ENCODE measurements around the gene TM7SF2.

The TM7SF2 gene

GRCh38 chr11:65128182-65129145, 16.8 kb downstream of the TM7SF2 start:
- H3K4me3 ChIP-seq (ENCODE audit: control insufficient read depth, low read depth, low read length): no peak overlapping the region
- TF ChIP-seq CTCF (conservative IDR thresholded peaks at IDR 0.05; ENCODE audit: control insufficient read depth, insufficient read depth, low read depth, low read length): no peak
- DNase-seq (ENCODE audit: low read depth): no peak

- DNase-seq (ENCODE audit: low read depth): no peak
- TF ChIP-seq CTCF (conservative IDR thresholded peaks at IDR 0.05; ENCODE audit: control insufficient read depth, insufficient read depth, low read depth, low read length): no peak
- no peak overlapping the region for H3K4me3 ChIP-seq (ENCODE audit: control insufficient read depth, low read depth, low read length)
Measured at GRCh38 chr11:65129649-65130441, 18.2 kb downstream of the TM7SF2 start.

GRCh38 chr11:65130631-65131416, 19.2 kb downstream of the TM7SF2 start:
- no peak for TF ChIP-seq CTCF (conservative IDR thresholded peaks at IDR 0.05; ENCODE audit: control insufficient read depth, insufficient read depth, low read depth, low read length)
- DNase-seq (ENCODE audit: low read depth): no peak
- no peak overlapping the region for H3K4me3 ChIP-seq (ENCODE audit: control insufficient read depth, low read depth, low read length)

GRCh38 chr11:65131417-65131776, 19.7 kb downstream of the TM7SF2 start:
- H3K4me3 ChIP-seq (ENCODE audit: control insufficient read depth, low read depth, low read length): no peak overlapping the region
- no peak for DNase-seq (ENCODE audit: low read depth)
- TF ChIP-seq CTCF (conservative IDR thresholded peaks at IDR 0.05; ENCODE audit: control insufficient read depth, insufficient read depth, low read depth, low read length): no peak

- TF ChIP-seq CTCF (conservative IDR thresholded peaks at IDR 0.05; ENCODE audit: control insufficient read depth, insufficient read depth, low read depth, low read length): no peak
- H3K4me3 ChIP-seq (ENCODE audit: control insufficient read depth, low read depth, low read length): no peak overlapping the region
- no peak for DNase-seq (ENCODE audit: low read depth)
Measured at GRCh38 chr11:65131895-65132237, 20.2 kb downstream of the TM7SF2 start.

GRCh38 chr11:65132238-65132987, 20.7 kb downstream of the TM7SF2 start:
- DNase-seq (ENCODE audit: low read depth): no peak
- TF ChIP-seq CTCF (conservative IDR thresholded peaks at IDR 0.05; ENCODE audit: control insufficient read depth, insufficient read depth, low read depth, low read length): no peak
- no peak overlapping the region for H3K4me3 ChIP-seq (ENCODE audit: control insufficient read depth, low read depth, low read length)
